GM12873 (cell line): ENCODE data around the gene KIF14.

Experiments used
- CTCF ChIP-seq: IDR thresholded peaks from 2 replicates; pipeline ENCODE4 v1.5.1; 2012; ENCODE audit warnings: low read depth, mild to moderate bottlenecking, moderate library complexity, low read length, control low read depth; ENCODE audit not compliant: insufficient read depth; ENCODE audit errors: missing control alignments

KIF14 gene

GRCh38 chr1:200628223-200628881 lies 7.8 kb upstream of the KIF14 start:
- TF ChIP-seq CTCF: no peak

GRCh38 chr1:200627575-200628222 lies 7.1 kb upstream of the KIF14 start:
- TF ChIP-seq CTCF: no peak

GRCh38 chr1:200626853-200627534 lies 6.4 kb upstream of the KIF14 start:
- no peak for TF ChIP-seq CTCF

- TF ChIP-seq CTCF: no peak
Observed at GRCh38 chr1:200625381-200625824, 4.9 kb upstream of the KIF14 start.

- no peak for TF ChIP-seq CTCF
Observed at GRCh38 chr1:200624679-200625335, 4.3 kb upstream of the KIF14 start.

- TF ChIP-seq CTCF: no peak
Observed at GRCh38 chr1:200619894-200620272, 668 bp downstream of the KIF14 start.

GRCh38 chr1:200610846-200611245 lies 9.7 kb downstream of the KIF14 start:
- no peak for TF ChIP-seq CTCF
